ENCODE data around the gene SLC35B2. TPM values are rescaled to one million over a fixed set of nuclear protein-coding genes. Genes with fewer than 3 reads are reported as not detected.
A peak's percentile ranks its signal among the peaks of the same experiment; 100 is the strongest.

SLC35B2 gene
- polyA plus RNA-seq, 3 donors, result 17.4 to 54.0 (median 30.6) TPM

- H4K20me1 ChIP-seq (ENCODE audit: insufficient read depth, low read length), result no peaks in the 10 kb centered on the region
- no peaks in the 10 kb centered on the region for H3K27me3 ChIP-seq (ENCODE audit: control insufficient read depth in 2 of 2, insufficient read depth in 2 of 2, low read length in 2 of 2)
- Mint-ChIP-seq H3K4me3 (peak within 1 kb of the TSS in 1 of 2 donors; percentile 60), H3K27ac (peak within 1 kb of the TSS; percentile 33 to 88 (median 76)), H3K9me3 (no peaks in the 10 kb centered on the region), H3K36me3 (peaks cover 0 to 3% of the 10 kb centered on the region in 2 donors), H3K4me1 (peaks cover 49% of the 10 kb centered on the region), H3K27me3 (ENCODE audit: low read depth in 3 of 3) (peaks cover 0 to 3% (median 2%) of the 10 kb centered on the region in 3 donors)
- no peak for DNase-seq
- peaks cover 3% of the 10 kb centered on the region for H3K79me2 ChIP-seq (ENCODE audit: insufficient read depth, low read length)
- peak within 1 kb of the TSS; percentile 13 for H2AFZ ChIP-seq (ENCODE audit: insufficient read depth, low read depth, low read length, poor library complexity, severe bottlenecking)
- H3K9me3 ChIP-seq (replicated peaks in 1 of 2; ENCODE audit: control insufficient read depth in 1 of 2, insufficient read depth in 1 of 2, low read length in 2 of 2), result no peaks in the 10 kb centered on the region
- no peak for TF ChIP-seq CTCF (IDR thresholded peaks at IDR 0.05)
- intact Hi-C loops (cut with micrococcal nuclease), result no loop called here
- peaks cover 52 to 55% of the 10 kb centered on the region in 2 donors for H3K4me1 ChIP-seq (ENCODE audit: control insufficient read depth in 1 of 2, insufficient read depth in 2 of 2, low read length in 2 of 2)
- no peaks in the 10 kb centered on the region for H3K36me3 ChIP-seq (replicated peaks in 1 of 2; ENCODE audit: control insufficient read depth in 1 of 2, insufficient read depth in 2 of 2, low read length in 2 of 2)
- H3K4me3 ChIP-seq (replicated peaks in 1 of 3; ENCODE audit: low read depth in 2 of 3, low read length in 3 of 3), result no peak within 1 kb of the TSS
- H3K9ac ChIP-seq (ENCODE audit: insufficient read depth, low read length, poor library complexity, severe bottlenecking), result no peak within 1 kb of the TSS
- no peak within 1 kb of the TSS for H3K4me2 ChIP-seq (replicated peaks; ENCODE audit: extremely low read depth, low read length, poor library complexity, severe bottlenecking)
- 38% methylated on average over 5 of the region's 7 CpGs for WGBS (ENCODE audit: insufficient coverage)
- H3K27ac ChIP-seq (ENCODE audit: low read depth in 1 of 2, low read length in 2 of 2), result peak within 1 kb of the TSS in 1 of 2 donors; percentile 72
These were observed 40.5 kb downstream of the SLC35B2 start, which contains the start of gene MYMX for GRCh38 chr6:44216677-44217331. TSS of gene MYMX (plus strand) at chr6:44216926. CDS start at chr6:44217472, 546 bp downstream.

GRCh38 chr6:44214307-44214706 lies 43.0 kb downstream of the SLC35B2 start:
- H3K4me2 ChIP-seq (replicated peaks; ENCODE audit: extremely low read depth, low read length, poor library complexity, severe bottlenecking), result no peak overlapping the region
- no peak for TF ChIP-seq CTCF (IDR thresholded peaks at IDR 0.05)
- H3K9ac ChIP-seq (ENCODE audit: insufficient read depth, low read length, poor library complexity, severe bottlenecking), result no peak overlapping the region
- H3K36me3 ChIP-seq (replicated peaks in 1 of 2; ENCODE audit: control insufficient read depth in 1 of 2, insufficient read depth in 2 of 2, low read length in 2 of 2), result no peaks in the 10 kb centered on the region
- WGBS (ENCODE audit: insufficient coverage), result 100% methylated on average over 2 of the region's 6 CpGs
- H3K27ac Mint-ChIP-seq, result no peak overlapping the region
- H3K9me3 Mint-ChIP-seq, result no peaks in the 10 kb centered on the region
- peaks cover 47 to 52% of the 10 kb centered on the region in 2 donors for H3K4me1 ChIP-seq (ENCODE audit: control insufficient read depth in 1 of 2, insufficient read depth in 2 of 2, low read length in 2 of 2)
- H2AFZ ChIP-seq (ENCODE audit: insufficient read depth, low read depth, low read length, poor library complexity, severe bottlenecking), result no peak overlapping the region
- H3K27ac ChIP-seq (ENCODE audit: low read depth in 1 of 2, low read length in 2 of 2), result no peak overlapping the region
- no peaks in the 10 kb centered on the region for H4K20me1 ChIP-seq (ENCODE audit: insufficient read depth, low read length)
- peaks cover 44% of the 10 kb centered on the region for H3K4me1 Mint-ChIP-seq
- H3K79me2 ChIP-seq (ENCODE audit: insufficient read depth, low read length), result no peaks in the 10 kb centered on the region
- no peak overlapping the region for H3K4me3 Mint-ChIP-seq
- no peaks in the 10 kb centered on the region for H3K36me3 Mint-ChIP-seq
- intact Hi-C loops (cut with micrococcal nuclease), result no loop called here
- no peaks in the 10 kb centered on the region for H3K9me3 ChIP-seq (replicated peaks in 1 of 2; ENCODE audit: control insufficient read depth in 1 of 2, insufficient read depth in 1 of 2, low read length in 2 of 2)
- no peaks in the 10 kb centered on the region for H3K27me3 ChIP-seq (ENCODE audit: control insufficient read depth in 2 of 2, insufficient read depth in 2 of 2, low read length in 2 of 2)
- H3K27me3 Mint-ChIP-seq (ENCODE audit: low read depth in 3 of 3), result peaks cover 0 to 2% (median 0%) of the 10 kb centered on the region in 3 donors
- H3K4me3 ChIP-seq (replicated peaks in 1 of 3; ENCODE audit: low read depth in 2 of 3, low read length in 3 of 3), result no peak overlapping the region
- no peak for DNase-seq

All from CD14-positive monocyte (primary cell).